Activated naive CD4-positive, alpha-beta T cell treated with anti-CD3 and anti-CD28 coated beads, Interleukin-2, amount 10 ng/mL, durations not matched to agents 7 days and 5 days (primary cell): Measurements from ENCODE around the gene KRTDAP.

Source experiments
- CTCF ChIA-PET: fragments of 350-600 bp; sonication (Branson Sonifier 250); formaldehyde crosslinking; loops from one replicate; lab custom pipeline; 2021; ENCODE audit warnings: antibody characterized with exemption; lab: Charles Lee
- DNase-seq: peaks from one replicate; pipeline ENCODE4 v3.0.0-alpha.2; 2020
- H3K27ac Mint-ChIP-seq: one replicate; pipeline ENCODE4 v1.8.0; 2021; ENCODE audit warnings: mild to moderate bottlenecking, moderate library complexity, mixed read lengths
- H3K27me3 Mint-ChIP-seq: one replicate; pipeline ENCODE4 v1.8.0; 2021; ENCODE audit warnings: mild to moderate bottlenecking, mixed read lengths
- H3K36me3 Mint-ChIP-seq: one replicate; pipeline ENCODE4 v1.8.0; 2021; ENCODE audit warnings: mixed read lengths
- H3K4me1 Mint-ChIP-seq: one replicate; pipeline ENCODE4 v1.8.0; 2021; ENCODE audit warnings: mixed read lengths
- H3K4me3 Mint-ChIP-seq: one replicate; pipeline ENCODE4 v1.8.0; 2021; ENCODE audit warnings: mild to moderate bottlenecking, moderate library complexity, mixed read lengths
- H3K9me3 Mint-ChIP-seq: one replicate; pipeline ENCODE4 v1.8.0; 2021; ENCODE audit warnings: mixed read lengths

The KRTDAP gene

DNA sequence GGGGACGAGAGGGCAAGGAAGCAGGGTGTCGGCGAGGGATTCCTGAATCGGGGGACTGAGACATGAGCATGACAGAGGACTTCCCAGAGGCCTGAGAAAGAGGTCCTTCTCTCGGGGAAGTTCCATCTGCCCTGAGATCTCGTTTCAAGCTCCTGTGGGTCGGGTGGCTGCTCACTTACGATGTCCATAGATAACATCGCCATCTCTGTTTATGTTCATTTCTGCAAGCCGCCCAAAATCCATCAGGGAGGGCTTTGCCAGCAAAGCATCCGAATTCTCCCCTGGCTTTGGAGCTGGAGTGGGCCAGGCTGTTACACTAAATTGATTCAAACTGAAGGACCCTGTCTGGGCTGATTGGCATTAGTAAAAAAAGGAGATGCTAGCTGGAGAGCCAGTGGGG lies 17.3 kb upstream of the KRTDAP start:
- H3K4me3 Mint-ChIP-seq, result no peak overlapping the region
- peaks cover 21% of the 10 kb centered on the region for H3K4me1 Mint-ChIP-seq
- H3K27ac Mint-ChIP-seq, result no peak overlapping the region
- H3K27me3 Mint-ChIP-seq, result peaks cover 93% of the 10 kb centered on the region
- no peaks in the 10 kb centered on the region for H3K36me3 Mint-ChIP-seq
- H3K9me3 Mint-ChIP-seq, result no peaks in the 10 kb centered on the region
- CTCF ChIA-PET, result interaction anchor here (1.6 to 1.8 kb wide), 2 partner anchors 10 to 13 kb away, joined by 3 to 9 read pairs; no protein-coding TSS in a partner anchor
- no peak for DNase-seq

DNA sequence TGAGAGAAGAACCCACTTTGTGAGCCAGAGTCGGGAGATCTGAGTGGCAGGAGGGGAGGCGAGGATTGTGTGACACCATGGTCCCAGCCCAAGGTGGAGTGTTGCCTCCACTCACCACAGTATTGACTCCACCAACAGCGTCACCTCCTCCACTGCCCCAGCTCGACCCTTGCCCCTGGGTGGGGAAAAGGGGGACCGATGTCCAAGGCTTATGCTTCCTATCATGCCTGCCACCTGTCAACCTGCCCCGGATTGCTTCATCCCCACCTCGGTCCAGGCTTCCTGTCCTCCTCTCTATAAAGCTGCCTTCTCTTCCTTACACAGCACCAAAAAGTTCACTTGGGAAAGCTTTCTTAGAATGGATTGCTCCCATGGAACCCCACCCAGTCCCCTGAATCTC lies 15.7 kb upstream of the KRTDAP start:
- peaks cover 18% of the 10 kb centered on the region for H3K4me1 Mint-ChIP-seq
- H3K36me3 Mint-ChIP-seq, result no peaks in the 10 kb centered on the region
- no peak for DNase-seq
- CTCF ChIA-PET, result interaction anchor here (1.3 to 2.9 kb wide), 3 partner anchors 11 to 86 kb away, joined by 3 to 10 read pairs (median 6); no protein-coding TSS in a partner anchor
- no peak overlapping the region for H3K4me3 Mint-ChIP-seq
- no peak overlapping the region for H3K27ac Mint-ChIP-seq
- peaks cover 85% of the 10 kb centered on the region for H3K27me3 Mint-ChIP-seq
- no peaks in the 10 kb centered on the region for H3K9me3 Mint-ChIP-seq

DNA sequence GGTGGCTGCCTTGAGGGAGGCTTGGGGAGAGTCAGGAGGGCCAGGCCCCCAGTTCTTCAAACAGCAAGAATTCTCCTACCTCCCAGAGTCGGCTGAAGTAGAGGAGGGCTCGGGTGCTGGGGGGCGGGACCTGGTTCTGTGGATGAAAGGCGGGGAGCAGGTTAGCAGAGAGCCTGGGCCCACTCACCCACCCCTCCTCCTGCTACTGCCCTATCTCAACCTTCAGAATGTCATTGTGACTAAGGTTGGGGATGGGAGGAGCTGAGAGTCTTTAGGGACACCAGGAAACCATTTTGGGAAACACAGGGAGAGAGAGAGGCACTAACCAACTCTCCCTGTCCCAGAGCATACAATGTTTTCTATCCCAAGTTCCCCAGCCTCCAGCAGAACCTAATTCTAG lies 12.5 kb upstream of the KRTDAP start:
- DNase-seq, result no peak
- no peaks in the 10 kb centered on the region for H3K36me3 Mint-ChIP-seq
- CTCF ChIA-PET, result no interaction called here
- H3K4me1 Mint-ChIP-seq, result no peaks in the 10 kb centered on the region
- peaks cover 61% of the 10 kb centered on the region for H3K27me3 Mint-ChIP-seq
- no peak overlapping the region for H3K4me3 Mint-ChIP-seq
- H3K9me3 Mint-ChIP-seq, result no peaks in the 10 kb centered on the region
- H3K27ac Mint-ChIP-seq, result no peak overlapping the region

DNA sequence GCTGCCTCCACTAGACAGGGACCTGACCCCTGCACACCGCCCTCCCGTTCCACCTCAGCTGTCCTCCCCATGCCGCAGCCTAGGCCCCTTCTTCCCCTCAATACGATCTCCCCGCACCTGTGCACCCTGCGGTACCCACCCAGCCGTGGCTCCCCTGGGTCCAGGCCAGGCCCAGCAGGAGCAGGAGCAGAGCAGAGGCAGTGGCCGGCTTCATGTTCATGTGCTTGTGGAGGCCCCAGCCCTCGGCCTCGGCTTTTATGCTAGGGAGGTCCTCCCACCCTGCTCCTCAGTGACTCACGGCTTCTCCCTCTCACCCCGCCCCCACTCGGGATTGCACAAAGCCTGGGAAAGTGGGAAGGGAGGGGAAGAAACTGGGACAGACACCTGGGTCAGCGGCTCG lies 11.4 kb upstream of the KRTDAP start:
- Mint-ChIP-seq H3K4me3 (no peak overlapping the region), H3K27me3 (peaks cover 54% of the 10 kb centered on the region), H3K36me3 (no peaks in the 10 kb centered on the region), H3K9me3 (no peaks in the 10 kb centered on the region), H3K27ac (no peak overlapping the region), H3K4me1 (no peaks in the 10 kb centered on the region)
- CTCF ChIA-PET, result no interaction called here
- no peak for DNase-seq

DNA sequence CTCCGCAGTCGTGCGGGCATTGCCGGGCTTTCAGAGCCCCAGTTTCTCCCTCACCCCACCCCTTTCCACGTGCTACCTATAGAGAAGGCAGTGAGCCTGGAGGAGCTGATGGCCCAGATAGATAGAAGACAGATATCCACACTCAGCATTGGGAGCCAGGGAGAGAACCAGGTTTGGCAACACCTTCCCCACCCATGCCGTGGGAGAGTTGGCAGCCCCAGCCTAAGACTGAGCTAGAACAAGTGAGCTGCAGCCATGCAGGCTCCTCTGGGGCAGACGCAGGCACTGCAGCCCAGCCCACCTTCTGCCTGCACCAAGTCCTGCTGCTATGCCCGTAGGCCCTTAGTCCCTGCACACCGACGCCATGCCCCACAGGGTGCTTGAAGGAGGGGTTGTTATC lies 10.3 kb upstream of the KRTDAP start:
- CTCF ChIA-PET, result no interaction called here
- Mint-ChIP-seq H3K27ac (no peak overlapping the region), H3K4me1 (peaks cover under 1% of the 10 kb centered on the region), H3K9me3 (no peaks in the 10 kb centered on the region), H3K36me3 (no peaks in the 10 kb centered on the region), H3K27me3 (peaks cover 46% of the 10 kb centered on the region), H3K4me3 (no peak overlapping the region)
- DNase-seq, result no peak

DNA sequence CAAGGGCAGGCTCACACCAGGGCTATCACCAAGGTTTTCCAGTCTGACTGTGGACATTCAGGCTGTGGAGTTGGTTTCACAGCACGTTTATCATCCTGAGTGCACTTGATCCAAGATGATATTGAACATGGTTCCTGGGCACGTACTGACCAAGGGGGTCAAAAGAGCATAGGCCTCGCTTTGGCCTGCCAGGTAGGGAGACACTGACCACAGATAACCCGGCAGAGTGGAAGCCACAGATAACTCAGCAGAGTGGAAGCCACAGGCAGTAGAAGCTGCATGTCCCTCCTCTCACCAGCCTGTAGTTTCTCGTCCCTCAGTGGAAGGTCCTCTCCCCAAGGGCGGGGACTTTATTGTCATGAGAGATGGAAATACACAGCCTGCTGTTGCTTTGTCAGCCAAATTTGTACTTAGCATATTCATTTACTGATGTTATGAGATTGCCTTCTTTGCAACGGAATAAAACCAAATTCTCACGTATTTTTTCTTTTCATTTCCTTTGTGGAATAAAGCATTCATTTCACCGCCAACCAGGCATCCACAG lies 8.8 kb upstream of the KRTDAP start:
- Mint-ChIP-seq H3K36me3 (no peaks in the 10 kb centered on the region), H3K4me1 (peaks cover 8% of the 10 kb centered on the region), H3K27me3 (peaks cover 45% of the 10 kb centered on the region), H3K4me3 (no peak overlapping the region), H3K27ac (no peak overlapping the region), H3K9me3 (no peaks in the 10 kb centered on the region)
- DNase-seq, result no peak
- CTCF ChIA-PET, result no interaction called here

DNA sequence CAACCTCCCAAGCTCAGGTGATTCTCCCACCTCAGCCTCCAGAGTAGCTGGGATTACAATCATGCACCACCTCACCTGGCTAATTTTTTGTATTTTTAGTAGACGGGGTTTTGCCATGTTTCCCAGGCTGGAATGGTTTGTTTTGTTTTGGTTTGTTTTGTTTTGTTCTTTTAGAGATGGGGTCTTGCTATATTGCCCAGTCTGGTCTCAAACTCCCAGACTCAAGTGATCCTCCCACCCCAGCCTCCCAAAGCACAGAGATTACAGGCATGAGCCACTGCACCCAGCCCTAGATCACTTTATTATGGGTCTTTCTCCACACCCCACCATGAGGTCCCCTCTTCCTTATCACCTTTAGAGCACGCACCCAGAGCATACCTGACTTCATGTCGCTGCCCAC lies 8.0 kb upstream of the KRTDAP start:
- DNase-seq, result no peak
- Mint-ChIP-seq H3K27me3 (peaks cover 48% of the 10 kb centered on the region), H3K4me1 (peaks cover 8% of the 10 kb centered on the region), H3K27ac (no peak overlapping the region), H3K4me3 (no peak overlapping the region), H3K9me3 (no peaks in the 10 kb centered on the region), H3K36me3 (no peaks in the 10 kb centered on the region)
- CTCF ChIA-PET, result interaction anchor here (1.2 to 1.9 kb wide), 2 partner anchors 9 to 12 kb away, joined by 3 to 7 read pairs; no protein-coding TSS in a partner anchor

DNA sequence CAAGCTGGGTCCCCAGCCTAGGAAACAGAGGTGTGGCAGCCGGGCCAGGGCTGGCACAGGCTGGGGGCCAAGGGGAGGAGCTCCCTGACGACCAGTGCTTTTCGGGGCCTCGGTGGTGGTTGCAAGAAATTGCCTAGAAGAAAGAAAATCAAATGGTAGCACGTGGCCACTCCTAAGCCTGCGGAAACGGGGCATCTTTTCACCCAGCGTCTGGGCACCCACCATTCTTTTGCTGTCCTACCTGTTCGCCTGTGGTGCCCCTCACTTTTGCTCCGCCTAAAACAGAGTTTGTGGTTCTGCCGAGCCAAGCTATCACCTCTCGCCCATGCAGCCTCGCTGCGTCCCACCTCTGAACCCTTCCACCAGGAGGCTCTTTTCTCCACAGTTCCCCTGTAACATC lies 7.1 kb upstream of the KRTDAP start:
- CTCF ChIA-PET, result interaction anchor here (0.7 to 1.9 kb wide), 5 partner anchors 10 to 139 kb away, joined by 3 to 7 read pairs (median 3); partner anchors contain the start of gene FFAR3
- Mint-ChIP-seq H3K36me3 (no peaks in the 10 kb centered on the region), H3K27ac (no peak overlapping the region), H3K4me3 (no peak overlapping the region), H3K9me3 (no peaks in the 10 kb centered on the region), H3K4me1 (peaks cover 8% of the 10 kb centered on the region), H3K27me3 (peaks cover 45% of the 10 kb centered on the region)
- DNase-seq, result no peak

DNA sequence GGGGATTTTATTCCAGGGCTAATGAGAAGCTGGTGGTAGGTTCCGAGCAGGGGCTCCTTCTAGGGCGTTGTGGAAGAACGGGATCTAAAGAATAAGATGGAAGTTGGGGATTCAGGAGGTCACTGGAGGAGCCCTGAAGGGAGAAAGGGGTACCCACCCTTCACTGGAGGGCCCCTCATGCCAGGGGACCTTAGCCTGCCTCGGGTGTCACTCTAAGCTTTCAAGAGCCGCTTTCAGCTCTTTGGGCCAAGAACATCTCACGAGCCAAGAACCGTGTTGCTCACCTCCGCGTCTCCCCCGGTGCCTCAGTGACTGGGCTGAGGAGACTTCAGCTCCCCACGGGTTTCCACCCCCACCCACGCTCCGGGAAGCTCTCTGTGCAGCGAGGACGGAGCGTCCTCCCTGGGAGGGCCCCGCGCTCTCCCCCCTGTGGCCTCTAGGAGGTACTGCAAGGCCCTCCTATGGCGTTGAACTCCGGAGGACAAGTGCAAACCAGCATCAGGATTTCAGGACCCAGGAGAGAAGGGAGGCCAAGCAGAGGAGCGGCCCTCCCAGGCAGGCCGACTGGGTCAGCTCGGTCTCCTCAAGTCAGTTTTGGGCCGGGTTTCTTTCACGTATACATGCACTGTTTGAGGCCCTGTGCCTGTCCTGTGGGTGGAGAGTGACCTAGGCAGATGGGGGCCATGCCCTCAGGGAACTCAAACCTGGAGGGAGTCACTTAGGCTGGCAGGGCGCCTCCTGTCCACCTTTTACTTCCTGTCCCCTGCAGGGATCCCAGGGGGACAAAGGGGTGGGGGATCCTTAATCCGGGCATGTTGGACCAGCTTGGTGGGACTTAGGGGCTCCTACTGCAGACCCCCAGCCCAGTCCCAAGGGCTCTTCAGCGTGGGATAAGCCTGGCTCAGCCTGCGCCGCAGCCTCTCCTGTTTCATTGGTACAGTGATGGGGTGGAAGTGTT lies 5.1 kb upstream of the KRTDAP start:
- peaks cover 8% of the 10 kb centered on the region for H3K4me1 Mint-ChIP-seq
- no peak overlapping the region for H3K27ac Mint-ChIP-seq
- CTCF ChIA-PET, result interaction anchor here (0.7 to 3.6 kb wide), 32 partner anchors 9 to 429 kb away, joined by 3 to 59 read pairs (median 4); partner anchors contain the start of genes FFAR1 and FFAR3
- H3K36me3 Mint-ChIP-seq, result no peaks in the 10 kb centered on the region
- H3K9me3 Mint-ChIP-seq, result no peaks in the 10 kb centered on the region
- H3K27me3 Mint-ChIP-seq, result peaks cover 56% of the 10 kb centered on the region
- peak; percentile 74 for DNase-seq
- no peak overlapping the region for H3K4me3 Mint-ChIP-seq

DNA sequence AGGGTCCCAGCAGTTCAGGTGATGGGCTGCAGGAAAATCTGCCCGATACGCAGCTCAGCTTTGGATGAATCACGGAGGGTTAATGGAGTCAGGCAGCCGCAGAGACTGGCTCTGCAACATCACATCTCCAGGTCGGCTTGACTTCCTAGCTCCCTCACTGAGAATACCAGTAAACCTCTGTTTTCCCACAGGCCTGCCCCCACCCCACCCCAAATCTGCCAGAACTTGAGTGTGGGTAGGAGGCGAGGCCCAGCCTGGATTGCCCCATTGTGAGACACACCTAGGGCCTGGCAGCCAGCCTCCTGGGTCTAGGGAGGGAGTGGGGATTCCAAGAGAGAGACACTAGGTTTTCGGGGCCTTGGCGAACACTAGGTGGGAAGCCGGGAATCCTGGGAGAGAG lies 3.7 kb upstream of the KRTDAP start:
- Mint-ChIP-seq H3K9me3 (no peaks in the 10 kb centered on the region), H3K27me3 (peaks cover 63% of the 10 kb centered on the region), H3K27ac (no peak overlapping the region), H3K36me3 (no peaks in the 10 kb centered on the region), H3K4me1 (peaks cover 8% of the 10 kb centered on the region), H3K4me3 (no peak overlapping the region)
- no peak for DNase-seq
- CTCF ChIA-PET, result interaction anchor here (0.8 to 3.6 kb wide), 3 partner anchors 11 to 140 kb away, joined by 3 to 59 read pairs (median 16); no protein-coding TSS in a partner anchor

DNA sequence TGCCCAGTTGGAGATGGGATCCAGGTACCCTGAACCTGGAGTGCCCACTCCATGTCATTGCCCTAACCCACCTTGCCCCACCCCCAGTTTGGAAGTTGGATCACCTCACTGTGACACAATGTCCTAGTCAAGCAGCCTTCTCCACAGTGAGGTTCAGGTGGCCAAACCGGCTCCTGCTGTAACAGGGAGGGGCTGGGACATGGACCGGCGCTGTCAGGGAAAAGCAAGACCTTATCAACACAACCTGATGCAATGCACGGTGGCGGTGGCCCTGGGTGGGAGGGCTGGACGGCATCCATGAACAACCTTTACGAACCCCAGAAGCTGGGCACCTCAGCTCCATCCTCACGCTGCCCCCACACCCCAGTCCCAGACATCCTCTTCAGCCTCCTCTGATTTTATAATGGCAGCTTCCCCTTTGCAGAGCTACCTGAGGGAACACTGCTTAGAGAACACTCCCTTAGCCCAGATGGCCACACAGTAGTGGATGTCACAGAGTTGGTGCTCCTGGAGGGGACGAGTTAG lies 1.6 kb upstream of the KRTDAP start:
- peaks cover 8% of the 10 kb centered on the region for H3K4me1 Mint-ChIP-seq
- H3K9me3 Mint-ChIP-seq, result no peaks in the 10 kb centered on the region
- peaks cover 73% of the 10 kb centered on the region for H3K27me3 Mint-ChIP-seq
- no peak overlapping the region for H3K27ac Mint-ChIP-seq
- H3K4me3 Mint-ChIP-seq, result no peak overlapping the region
- CTCF ChIA-PET, result interaction anchor here (1.7 to 1.9 kb wide), 2 partner anchors 19 to 139 kb away, joined by 5 to 10 read pairs; no protein-coding TSS in a partner anchor
- no peak for DNase-seq
- no peaks in the 10 kb centered on the region for H3K36me3 Mint-ChIP-seq

DNA sequence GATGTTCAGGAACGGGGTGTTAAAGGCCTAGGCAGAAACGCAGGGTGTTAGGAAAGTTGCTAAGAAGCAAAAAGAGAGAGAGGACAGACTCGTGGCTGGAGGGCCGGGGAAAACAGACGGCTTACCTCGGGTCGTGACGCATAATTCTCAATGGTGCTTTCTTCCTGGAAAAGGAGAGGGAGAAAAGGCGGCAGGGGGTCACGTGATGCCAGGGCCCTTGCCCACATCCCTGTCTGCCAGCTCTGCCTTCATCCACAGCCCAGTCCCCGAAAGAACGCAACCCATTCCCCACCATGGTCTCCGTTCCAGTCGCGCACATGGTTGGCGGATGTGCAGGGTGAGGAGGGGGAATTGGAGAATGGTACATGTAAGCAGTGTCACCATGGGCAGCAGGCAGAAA lies 1.6 kb downstream of the KRTDAP start:
- no peaks in the 10 kb centered on the region for H3K9me3 Mint-ChIP-seq
- H3K27ac Mint-ChIP-seq, result no peak overlapping the region
- no peak for DNase-seq
- H3K4me3 Mint-ChIP-seq, result no peak overlapping the region
- H3K27me3 Mint-ChIP-seq, result peaks cover 59% of the 10 kb centered on the region
- H3K36me3 Mint-ChIP-seq, result no peaks in the 10 kb centered on the region
- CTCF ChIA-PET, result no interaction called here
- H3K4me1 Mint-ChIP-seq, result peaks cover 3% of the 10 kb centered on the region

DNA sequence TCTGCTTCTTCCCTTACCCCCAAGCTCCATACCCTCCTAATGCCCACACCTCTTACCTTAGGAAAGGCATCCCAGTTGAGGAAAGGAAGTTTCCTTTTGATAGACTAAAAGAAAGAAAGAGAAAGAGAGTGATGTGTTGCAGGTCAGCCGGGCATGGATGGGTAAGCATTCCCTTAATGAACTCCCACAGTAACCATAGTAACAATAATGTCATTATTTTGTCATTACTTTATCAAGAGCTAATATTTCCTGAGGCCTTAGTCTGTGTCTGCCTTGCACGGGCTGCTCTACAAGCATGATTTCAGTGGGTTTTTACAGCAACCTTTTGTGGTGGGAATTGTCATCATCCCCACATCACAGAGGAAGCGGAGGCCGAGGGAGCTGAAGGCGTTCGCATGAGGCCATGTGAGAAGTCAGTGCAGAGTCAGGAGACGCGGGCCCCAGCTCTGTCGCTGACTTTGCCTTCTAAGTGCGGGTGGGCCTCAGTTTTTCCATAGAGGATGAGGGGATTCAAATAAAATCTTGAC lies 2.5 kb downstream of the KRTDAP start:
- Mint-ChIP-seq H3K4me3 (no peak overlapping the region), H3K9me3 (no peaks in the 10 kb centered on the region), H3K4me1 (peaks cover 3% of the 10 kb centered on the region), H3K36me3 (no peaks in the 10 kb centered on the region), H3K27me3 (peaks cover 50% of the 10 kb centered on the region), H3K27ac (no peak overlapping the region)
- CTCF ChIA-PET, result interaction anchor here (1.3 to 2.0 kb wide), 2 partner anchors 109 to 135 kb away, joined by 3 to 6 read pairs; no protein-coding TSS in a partner anchor
- no peak for DNase-seq

DNA sequence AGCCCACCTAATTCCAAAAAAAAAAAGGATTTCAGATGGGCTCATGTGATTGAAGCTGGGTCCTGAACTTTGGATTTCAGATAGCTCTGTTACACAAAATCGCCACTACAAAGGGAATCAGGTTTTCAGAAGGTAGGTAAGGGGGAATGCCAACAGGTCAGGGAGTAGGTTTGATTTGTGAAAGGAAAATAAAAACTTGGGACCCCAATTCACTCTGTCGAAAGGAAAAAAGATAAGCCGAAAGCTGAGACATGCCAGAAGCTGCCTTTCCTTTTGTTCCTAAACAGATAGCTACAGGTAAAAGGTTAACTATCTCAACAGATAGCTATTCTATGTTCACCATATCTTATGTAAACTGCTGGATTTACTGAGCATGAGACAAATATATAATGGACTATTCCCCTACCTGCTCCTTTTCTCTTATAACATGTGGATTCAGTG lies 4.0 kb downstream of the KRTDAP start:
- Mint-ChIP-seq H3K27me3 (peaks cover 44% of the 10 kb centered on the region), H3K9me3 (no peaks in the 10 kb centered on the region), H3K27ac (no peak overlapping the region), H3K4me1 (peaks cover 3% of the 10 kb centered on the region), H3K36me3 (no peaks in the 10 kb centered on the region), H3K4me3 (no peak overlapping the region)
- CTCF ChIA-PET, result interaction anchor here (0.9 to 2.0 kb wide), 7 partner anchors 9 to 133 kb away, joined by 3 to 7 read pairs (median 3); no protein-coding TSS in a partner anchor
- DNase-seq, result no peak
